Stimulated activated CD4-positive, alpha-beta T cell treated with anti-CD3 and anti-CD28 coated beads, Interleukin-4, amount 100 ng/mL, for 24 hours (primary cell): ENCODE results near the gene CFAP61.

Experiments used
- DNase-seq: peaks from one replicate; pipeline ENCODE4 v3.0.0-alpha.2; 2020

CFAP61 gene

GRCh38 chr20:20277894-20278335 is 225.6 kb downstream of the CFAP61 start:
- no peak for DNase-seq

- no peak for DNase-seq
Measured at GRCh38 chr20:20286061-20286460, 233.7 kb downstream of the CFAP61 start.

DNA sequence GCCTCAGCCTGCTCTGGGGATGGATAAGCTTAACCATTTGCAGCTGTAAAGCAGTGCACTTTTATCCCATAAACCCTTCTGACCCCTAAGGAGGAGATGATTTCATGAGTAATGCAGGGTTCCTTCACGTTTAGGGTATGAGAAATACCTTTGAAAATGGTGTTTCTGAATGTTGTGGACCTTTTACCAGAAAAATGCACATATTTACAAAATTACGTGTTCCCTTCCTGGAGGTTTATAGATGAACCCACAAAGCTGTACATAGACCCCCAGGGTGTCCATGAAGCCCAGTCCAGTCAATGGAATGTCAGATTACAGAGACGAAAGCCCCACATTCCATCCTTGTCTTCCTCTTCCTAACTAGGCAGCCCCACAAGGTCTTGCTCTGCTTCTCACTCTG is 237.0 kb downstream of the CFAP61 start:
- no peak for DNase-seq

DNA sequence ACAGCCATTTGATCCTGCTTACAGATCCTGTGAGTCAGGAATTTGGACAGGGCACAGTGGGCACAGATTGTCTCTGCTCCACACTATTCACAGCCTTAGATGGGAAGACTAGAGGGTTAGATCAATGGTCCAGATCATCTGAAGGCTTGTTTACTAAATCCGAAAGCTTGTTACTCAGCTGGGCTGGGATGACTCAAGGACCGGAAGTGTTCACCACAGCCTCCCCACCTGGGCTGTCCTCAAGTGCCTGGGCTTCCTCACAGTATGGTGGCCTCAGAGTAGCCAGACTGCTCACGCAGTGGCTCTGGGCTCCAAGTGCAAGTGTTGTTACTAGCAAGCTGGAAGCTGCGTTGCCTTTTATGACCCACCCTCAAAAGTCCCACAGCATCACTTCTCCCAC is 240.1 kb downstream of the CFAP61 start:
- no peak for DNase-seq

GRCh38 chr20:20293141-20293540 is 240.8 kb downstream of the CFAP61 start:
- no peak for DNase-seq

DNA sequence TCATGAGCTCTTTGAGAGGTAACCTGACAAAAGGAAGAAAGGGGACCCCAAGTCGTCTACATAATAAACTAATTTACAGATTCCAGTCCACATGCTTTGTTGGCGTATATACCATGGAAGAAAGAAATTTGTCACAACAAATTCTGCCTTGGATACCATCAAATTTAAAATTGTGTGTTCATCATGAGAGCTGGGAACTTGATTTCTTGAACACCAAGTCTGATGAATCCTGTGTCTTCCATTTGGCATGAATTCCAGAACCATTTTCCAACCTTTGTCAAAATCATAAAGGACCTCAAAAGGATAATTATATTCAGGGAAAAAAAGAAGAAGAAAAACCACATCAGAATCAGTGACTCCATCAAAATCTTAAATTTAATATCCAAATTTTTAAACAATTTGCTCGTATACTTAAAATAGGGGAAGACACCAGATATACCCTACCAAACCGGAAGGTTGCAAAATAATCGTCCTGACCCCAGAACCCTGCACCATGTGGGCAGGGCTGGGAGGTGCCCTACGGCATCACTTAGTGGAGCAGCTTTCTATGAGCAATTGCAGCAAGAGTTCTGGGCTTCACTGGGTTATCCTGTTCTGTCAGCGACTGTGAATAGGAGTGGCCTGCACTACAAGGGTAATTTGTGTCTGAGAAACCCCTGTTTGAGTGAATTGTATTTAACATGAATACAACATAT is 241.5 kb downstream of the CFAP61 start:
- no peak for DNase-seq

GRCh38 chr20:20295621-20296498 is 243.5 kb downstream of the CFAP61 start:
- no peak for DNase-seq

GRCh38 chr20:20297181-20297580 is 244.8 kb downstream of the CFAP61 start:
- no peak for DNase-seq

- DNase-seq = no peak
Measured at GRCh38 chr20:20297752-20298151, 245.4 kb downstream of the CFAP61 start.

DNA sequence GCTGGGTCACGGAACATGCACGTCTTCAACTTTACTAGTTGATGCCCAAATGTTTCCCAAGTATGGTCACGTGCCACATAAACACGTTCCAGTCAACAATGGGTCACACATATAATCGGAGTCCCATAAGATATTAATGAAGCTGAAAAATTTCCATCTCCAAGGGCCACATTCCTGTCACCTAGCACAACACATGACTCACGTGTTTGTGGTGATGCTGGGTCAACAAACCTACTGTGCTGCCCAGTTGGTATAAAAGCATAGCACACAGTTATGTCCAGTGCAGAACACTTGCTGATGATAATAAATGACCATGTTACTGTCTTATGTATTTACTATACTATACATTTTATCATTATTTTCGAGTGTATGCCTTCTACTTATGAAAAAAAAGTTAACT is 247.6 kb downstream of the CFAP61 start:
- DNase-seq = no peak

- no peak for DNase-seq
Measured at GRCh38 chr20:20303320-20303719, 251.0 kb downstream of the CFAP61 start.

DNA sequence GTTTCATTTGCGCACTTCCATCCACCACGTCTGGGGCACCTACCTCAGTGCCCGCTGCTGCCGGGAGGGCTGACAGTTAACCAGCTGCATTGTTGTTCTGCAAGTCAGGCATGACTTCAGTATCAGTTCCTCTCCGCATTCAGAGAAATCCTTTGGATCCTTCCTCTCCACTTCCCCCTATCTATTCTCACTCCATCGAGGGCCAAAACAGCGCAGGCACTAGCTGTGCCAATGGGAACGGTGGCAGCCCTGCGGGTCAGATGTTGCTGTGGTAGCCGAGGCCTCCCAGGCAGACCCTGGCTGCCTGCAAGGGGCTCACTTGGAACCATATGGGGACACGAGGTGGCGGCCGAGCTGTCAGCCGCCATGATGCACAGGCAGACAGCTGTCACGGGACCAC is 251.4 kb downstream of the CFAP61 start:
- no peak for DNase-seq

- DNase-seq = no peak
Measured at GRCh38 chr20:20304942-20305341, 252.6 kb downstream of the CFAP61 start.

DNA sequence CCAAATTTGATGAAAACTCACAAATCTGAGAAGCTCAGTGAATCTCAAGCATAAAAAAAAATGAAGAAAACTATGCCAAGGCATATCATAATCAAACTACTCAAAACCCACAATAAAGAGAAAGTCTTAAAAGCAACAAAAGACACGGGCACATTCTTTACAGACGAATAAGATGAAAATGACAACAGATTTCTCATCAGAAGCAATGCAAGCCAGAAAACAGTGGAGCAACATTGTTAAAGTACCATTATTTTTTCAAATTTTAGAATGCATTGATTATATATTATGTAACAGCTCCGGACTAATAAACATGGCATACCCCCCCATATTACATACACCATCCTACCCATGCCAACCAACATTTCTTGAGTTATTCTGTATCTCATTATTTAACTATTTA is 260.2 kb downstream of the CFAP61 start:
- no peak for DNase-seq

GRCh38 chr20:20317195-20317594 is 264.9 kb downstream of the CFAP61 start:
- no peak for DNase-seq

- no peak for DNase-seq
Measured at GRCh38 chr20:20317621-20318364, 265.5 kb downstream of the CFAP61 start.

GRCh38 chr20:20318365-20319161 is 266.2 kb downstream of the CFAP61 start:
- no peak for DNase-seq

GRCh38 chr20:20321134-20321533 is 268.8 kb downstream of the CFAP61 start:
- DNase-seq = no peak

DNA sequence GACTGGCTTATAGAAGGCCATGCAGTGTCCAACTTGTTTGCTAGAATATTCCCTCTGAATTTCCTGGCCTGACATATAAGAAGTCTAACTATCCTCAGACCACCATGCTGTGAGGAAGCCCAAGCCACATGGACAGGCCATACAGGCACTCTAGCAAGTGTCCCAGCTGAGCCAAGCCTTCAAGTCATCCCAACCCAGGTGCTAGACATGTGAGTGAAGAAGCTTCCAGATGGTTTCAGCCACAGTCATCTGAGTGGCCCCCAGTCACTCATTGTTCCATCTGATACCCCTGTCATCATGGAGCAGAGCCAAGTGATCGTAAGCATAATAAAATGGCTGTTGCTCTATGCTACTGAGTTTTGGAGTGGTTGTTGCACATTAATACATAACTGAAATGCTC is 269.6 kb downstream of the CFAP61 start:
- no peak for DNase-seq

GRCh38 chr20:20322912-20323311 is 270.6 kb downstream of the CFAP61 start:
- DNase-seq = no peak

GRCh38 chr20:20327746-20328145 is 275.4 kb downstream of the CFAP61 start:
- DNase-seq = no peak

DNA sequence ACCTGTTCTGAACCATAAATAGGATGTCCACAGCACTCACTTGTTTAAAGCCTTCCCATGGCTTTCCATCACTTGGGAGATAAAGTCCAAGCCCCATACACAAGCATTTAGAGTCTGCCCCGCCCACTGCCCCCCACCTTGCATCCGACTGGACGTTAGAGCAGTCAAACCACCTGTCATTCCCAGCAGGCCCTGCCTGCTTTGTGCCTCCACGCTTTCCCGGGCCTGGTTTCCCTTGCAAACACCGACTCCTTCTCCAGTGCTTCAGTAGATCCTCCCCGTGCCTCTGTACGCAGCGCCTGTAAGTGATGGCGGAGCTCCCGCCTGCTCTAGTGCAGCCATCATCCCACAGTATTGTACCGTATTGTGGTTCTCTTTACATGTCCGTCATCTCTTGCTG is 277.2 kb downstream of the CFAP61 start:
- no peak for DNase-seq

- DNase-seq = no peak
Measured at GRCh38 chr20:20331156-20331555, 278.8 kb downstream of the CFAP61 start.
